Tibial nerve (tissue), 4 donors: Measurements from ENCODE around the gene RPL27. TPM values are rescaled to one million over a fixed set of nuclear protein-coding genes. Genes with fewer than 3 reads are reported as not detected.

Experiments used
- DNase-seq, 2 donors: peaks; one replicate each; pipeline ENCODE4 v3.0.0-alpha.2; 2019; ENCODE audit warnings: low spot score in 2 of 2
- H3K27ac ChIP-seq, 4 donors: fragments of 200-600 bp; sonication (generic) in 3 of 4; one replicate each; pipeline ENCODE4 v1.5.1; 2017 to 2019; ENCODE audit warnings: mild to moderate bottlenecking in 1 of 4
- H3K27me3 ChIP-seq, 2 donors: fragments of 200-600 bp; sonication (generic) in 1 of 2; one replicate each; pipeline versions ENCODE4 v1.5.1 to v1.6.0; 2017 to 2019
- H3K36me3 ChIP-seq, 3 donors: fragments of 200-600 bp; sonication (generic); one replicate each; pipeline ENCODE4 v1.5.1; 2018 to 2019
- H3K4me1 ChIP-seq, 4 donors: fragments of 200-600 bp; sonication (generic) in 3 of 4; one replicate each; pipeline ENCODE4 v1.5.1; 2017 to 2019
- H3K4me3 ChIP-seq, 4 donors: fragments of 200-600 bp; sonication (generic) in 3 of 4; one replicate each; pipeline ENCODE4 v1.5.1; 2017 to 2019; ENCODE audit warnings: mild to moderate bottlenecking in 1 of 4, moderate library complexity in 1 of 4
- H3K9me3 ChIP-seq, 4 donors: fragments of 200-600 bp; sonication (generic) in 3 of 4; one replicate each; pipeline ENCODE4 v1.5.1; 2017 to 2019
- CTCF ChIP-seq, 5 experiments: fragments of 200-600 bp in 3 of 5; fragments of 450-650 bp in 2 of 5; sonication (generic) in 3 of 5; IDR thresholded peaks; one replicate each; pipeline ENCODE4 v1.5.1; 2016 to 2019; ENCODE audit warnings: antibody characterized with exemption in 5 of 5, mild to moderate bottlenecking in 3 of 5, moderate library complexity in 2 of 5
- EP300 ChIP-seq, 2 donors: sonication (generic); formaldehyde crosslinking; IDR thresholded peaks; one replicate each; pipeline ENCODE4 v1.6.1; 2017; ENCODE audit warnings: antibody characterized with exemption in 2 of 2, mild to moderate bottlenecking in 1 of 2
- POLR2A ChIP-seq, 2 donors: fragments of 450-650 bp; IDR thresholded peaks; one replicate each; pipeline ENCODE4 v1.6.1; 2017; ENCODE audit warnings: antibody characterized with exemption in 2 of 2, mild to moderate bottlenecking in 2 of 2, moderate library complexity in 2 of 2
- WGBS, 2 donors: methylation state at CpG; one replicate each; pipeline ENCODE4 v1.1.5; 2018; 5-methylcytosine and 5-hydroxymethylcytosine counted together
- total RNA-seq, 4 donors: library from RNA; depleted of rRNA; stranded (reverse); fragments of >200 nt; gene quantifications; one replicate each; pipeline ENCODE4 v1.1.0, GENCODE V29; 2016

Gene RPL27
- total RNA-seq, 4 donors from 2014 or later, result 500 to 1,072 (median 818) TPM

- Histone ChIP-seq H3K9me3 (no peaks in the 10 kb centered on the region), H3K27ac (peak within 1 kb of the TSS; percentile 2 to 86 (median 79)), H3K4me1 (peaks cover 0 to 25% (median 17%) of the 10 kb centered on the region in 4 donors), H3K27me3 (no peaks in the 10 kb centered on the region), H3K4me3 (peak within 1 kb of the TSS; percentile 58 to 92 (median 82)), H3K36me3 (no peaks in the 10 kb centered on the region)
- DNase-seq, result no peak
- 36 to 38% methylated on average over 21 of the region's 21 CpGs for WGBS, 2 donors
- TF ChIP-seq EP300 (IDR thresholded peaks at IDR 0.05), result no peak
- TF ChIP-seq POLR2A (IDR thresholded peaks at IDR 0.05), result no peak
- no peak for TF ChIP-seq CTCF (IDR thresholded peaks at IDR 0.05)
Observed at GRCh38 chr17:42979511-42980273, 18.5 kb upstream of the RPL27 start, which contains the start of gene PTGES3L. PTGES3L (minus strand) TSS chr17:42980080; CDS start chr17:42980053, 27 bp downstream.

- peaks cover 0 to 5% (median 0%) of the 10 kb centered on the region in 3 donors for H3K36me3 ChIP-seq
- H3K4me3 ChIP-seq, result peak within 1 kb of the TSS; percentile 58 to 92 (median 82)
- WGBS, 2 donors, result 0 to 1% methylated on average over 22 to 39 of the region's 39 CpGs
- TF ChIP-seq POLR2A (IDR thresholded peaks at IDR 0.05) (peak in 1 of 2 donors; percentile 42), CTCF (IDR thresholded peaks at IDR 0.05) (peak in 1 of 5 experiments; percentile 23), EP300 (IDR thresholded peaks at IDR 0.05) (peak; percentile 44 to 71)
- H3K9me3 ChIP-seq, result no peaks in the 10 kb centered on the region
- H3K27me3 ChIP-seq, result no peaks in the 10 kb centered on the region
- DNase-seq, result peak; percentile 86 to 90
- H3K27ac ChIP-seq, result peak within 1 kb of the TSS; percentile 2 to 86 (median 79)
- H3K4me1 ChIP-seq, result peaks cover 0 to 25% (median 17%) of the 10 kb centered on the region in 4 donors
Observed at GRCh38 chr17:42980274-42980765, 17.9 kb upstream of the RPL27 start, which contains the start of gene RUNDC1. RUNDC1 (plus strand) TSS chr17:42980565; CDS start chr17:42980577, 12 bp downstream.

- WGBS, 2 donors, result 0 to 1% methylated on average over 15 to 36 of the region's 67 CpGs
- Histone ChIP-seq H3K27me3 (no peaks in the 10 kb centered on the region), H3K9me3 (no peaks in the 10 kb centered on the region), H3K27ac (peak overlapping the region; percentile 2 to 86 (median 79)), H3K36me3 (peaks cover 0 to 6% (median 0%) of the 10 kb centered on the region in 3 donors), H3K4me1 (peaks cover 0 to 25% (median 17%) of the 10 kb centered on the region in 4 donors), H3K4me3 (peak overlapping the region; percentile 58 to 92 (median 82))
- TF ChIP-seq CTCF (IDR thresholded peaks at IDR 0.05) (peak in 1 of 5 experiments; percentile 17), POLR2A (IDR thresholded peaks at IDR 0.05) (no peak), EP300 (IDR thresholded peaks at IDR 0.05) (no peak)
- DNase-seq, result no peak
Observed at GRCh38 chr17:42980766-42981397, 17.3 kb upstream of the RPL27 start.

- no peaks in the 10 kb centered on the region for H3K27me3 ChIP-seq
- DNase-seq, result no peak
- no peak overlapping the region for H3K27ac ChIP-seq
- H3K36me3 ChIP-seq, result peaks cover 0 to 15% (median 2%) of the 10 kb centered on the region in 3 donors
- TF ChIP-seq CTCF (IDR thresholded peaks at IDR 0.05) (no peak), POLR2A (IDR thresholded peaks at IDR 0.05) (no peak), EP300 (IDR thresholded peaks at IDR 0.05) (no peak)
- H3K4me3 ChIP-seq, result no peak overlapping the region
- no peaks in the 10 kb centered on the region for H3K9me3 ChIP-seq
- peaks cover 0 to 28% (median 17%) of the 10 kb centered on the region in 4 donors for H3K4me1 ChIP-seq
Observed at GRCh38 chr17:42982266-42982665, 16.0 kb upstream of the RPL27 start.
